Transverse colon (tissue), 3 donors: Measurements from ENCODE around the gene DTX3L.

ENCODE experiments used
- CTCF ChIP-seq, 5 experiments: fragments of 200-600 bp in 3 of 5; fragments of 450-650 bp in 2 of 5; sonication (generic) in 3 of 5; IDR thresholded peaks; 1 replicate in 2 of 5; 2 replicates in 3 of 5; pipeline ENCODE4 v1.5.1; 2016 to 2017; ENCODE audit warnings: antibody characterized with exemption in 5 of 5, inconsistent platforms in 3 of 5, mild to moderate bottlenecking in 2 of 5, moderate library complexity in 1 of 5
- POLR2A ChIP-seq: fragments of 450-650 bp; IDR thresholded peaks from one replicate; pipeline ENCODE4 v1.6.1; 2016; ENCODE audit warnings: antibody characterized with exemption, mild to moderate bottlenecking, moderate library complexity

- TF ChIP-seq CTCF (IDR thresholded peaks at IDR 0.05) (no peak), POLR2A (no peak)
Observed at GRCh38 chr3:122530164-122530563, 34.0 kb upstream of the DTX3L start.
